Endothelial cell of umbilical vein (primary cell): ENCODE data around the gene SMARCD2. TPM values are rescaled to one million over a fixed set of nuclear protein-coding genes. Genes with fewer than 3 reads are reported as not detected.

Source experiments
- BruUV-seq: library from RNA; stranded (reverse); fragments of 400-500 nt; replicated peaks from 2 replicates; lab custom pipeline; 2021; lab: Mats Ljungman, UMichigan
- CTCF ChIA-PET: fragments of 300-600, 350-600 bp; sonication (Branson Sonifier 250); formaldehyde crosslinking; loops from one replicate; lab custom pipeline; 2021; ENCODE audit warnings: antibody characterized with exemption, inconsistent platforms; lab: Charles Lee
- POLR2A ChIA-PET: fragments of 300-600, 350-600 bp; sonication (Branson Sonifier 250); formaldehyde crosslinking; loops from one replicate; lab custom pipeline; 2021; ENCODE audit warnings: antibody characterized with exemption, inconsistent platforms; lab: Charles Lee
- DNase-seq: peaks from one replicate; pipeline ENCODE4 v3.0.0-alpha.2; 2011; ENCODE audit warnings: low read depth, low spot score
- FAIRE-seq: peaks from 2 replicates; lab custom pipeline; 2011; peaks lifted over from hg19 to GRCh38; lab: Jason Lieb, UNC
- H2AFZ ChIP-seq: 2 replicates; pipeline ENCODE4 v1.6.0; 2012; ENCODE audit warnings: low read depth, low read length, control low read depth, inconsistent platforms
- H3K27ac ChIP-seq: 2 replicates; pipeline ENCODE4 v1.5.1; 2011; ENCODE audit warnings: low read depth, mild to moderate bottlenecking, control low read depth, low read length, moderate library complexity; ENCODE audit not compliant: insufficient read depth
- H3K27me3 ChIP-seq, 2 experiments: 2 replicates each; pipeline versions ENCODE4 v1.6.0 to v1.6.1; 2011; ENCODE audit warnings: low read length in 2 of 2, mixed read lengths in 1 of 2; ENCODE audit not compliant: control insufficient read depth in 2 of 2, insufficient read depth in 2 of 2
- H3K36me3 ChIP-seq, 2 experiments: 2 replicates in 1 of 2; 3 replicates in 1 of 2; pipeline ENCODE4 v1.5.1; 2011; ENCODE audit warnings: low read length in 2 of 2, mild to moderate bottlenecking in 1 of 2, moderate library complexity in 1 of 2; ENCODE audit not compliant: control insufficient read depth in 2 of 2, insufficient read depth in 2 of 2; ENCODE audit errors: extremely low read depth in 1 of 2
- H3K4me1 ChIP-seq: 3 replicates; pipeline ENCODE4 v1.5.1; 2011; ENCODE audit warnings: mild to moderate bottlenecking, low read length; ENCODE audit not compliant: control insufficient read depth, insufficient read depth; ENCODE audit errors: extremely low read depth
- H3K4me2 ChIP-seq: 2 replicates; pipeline ENCODE4 v1.6.1; 2011; ENCODE audit warnings: low read length, control low read depth, mixed read lengths; ENCODE audit not compliant: insufficient read depth
- H3K4me3 ChIP-seq, 3 experiments: fragments of 200-600 bp in 1 of 3; sonication (generic), shearing (Covaris generic) in 1 of 3; replicated peaks in 1 of 3; 2 replicates each; pipeline ENCODE4 v1.5.1; 2011 to 2016; ENCODE audit warnings: control low read depth in 3 of 3, low read length in 3 of 3, mild to moderate bottlenecking in 2 of 3, inconsistent platforms in 1 of 3, low read depth in 1 of 3, moderate library complexity in 1 of 3; ENCODE audit not compliant: insufficient read depth in 1 of 3
- H3K79me2 ChIP-seq: 2 replicates; pipeline ENCODE4 v1.6.0; 2012; ENCODE audit warnings: low read length, inconsistent platforms; ENCODE audit not compliant: control insufficient read depth, insufficient read depth
- H3K9ac ChIP-seq: replicated peaks from 2 replicates; pipeline ENCODE3; 2011; ENCODE audit warnings: low read length, control low read depth; ENCODE audit not compliant: insufficient read depth; ENCODE audit errors: extremely low read depth
- H3K9me1 ChIP-seq: replicated peaks from 3 replicates; pipeline ENCODE4 v1.6.0; 2011; ENCODE audit warnings: mild to moderate bottlenecking, low read length; ENCODE audit not compliant: control insufficient read depth, insufficient read depth; ENCODE audit errors: extremely low read depth
- H3K9me3 ChIP-seq: replicated peaks from 2 replicates; pipeline ENCODE4 v1.5.1; 2012; ENCODE audit warnings: low read length, inconsistent platforms; ENCODE audit not compliant: control insufficient read depth, insufficient read depth
- H4K20me1 ChIP-seq: replicated peaks from 2 replicates; pipeline ENCODE3; 2011; ENCODE audit warnings: mild to moderate bottlenecking, low read length; ENCODE audit not compliant: control insufficient read depth, insufficient read depth; ENCODE audit errors: extremely low read depth
- EZH2 ChIP-seq: IDR thresholded peaks from 2 replicates; pipeline ENCODE4 v1.6.1; 2012; ENCODE audit warnings: borderline replicate concordance, low read depth, mild to moderate bottlenecking, moderate library complexity, low read length, inconsistent platforms; ENCODE audit not compliant: severe bottlenecking
- FOS ChIP-seq: IDR thresholded peaks from 2 replicates; pipeline ENCODE4 v1.6.1; 2011; ENCODE audit warnings: mild to moderate bottlenecking, low read length, moderate library complexity, borderline replicate concordance; ENCODE audit not compliant: insufficient read depth
- GATA2 ChIP-seq: IDR thresholded peaks from 2 replicates; pipeline ENCODE4 v1.7.0; 2011; ENCODE audit warnings: low read depth, mild to moderate bottlenecking, moderate library complexity, mixed read lengths, low read length; ENCODE audit not compliant: insufficient read length, insufficient read depth
- JUN ChIP-seq: IDR thresholded peaks from 2 replicates; pipeline ENCODE4 v1.6.1; 2011; ENCODE audit warnings: borderline replicate concordance, low read depth; ENCODE audit not compliant: insufficient read length, insufficient read depth
- MYC ChIP-seq: IDR thresholded peaks from one replicate; pipeline ENCODE4 v1.6.1; 2011; ENCODE audit warnings: mild to moderate bottlenecking, low read depth, low read length
- POLR2A ChIP-seq: IDR thresholded peaks from 2 replicates; pipeline ENCODE4 v1.6.1; 2012; ENCODE audit warnings: low read depth, mild to moderate bottlenecking, control low read depth, low read length
- POLR2AphosphoS5 ChIP-seq: IDR thresholded peaks from 2 replicates; pipeline ENCODE4 v1.6.1; 2012; ENCODE audit warnings: low read depth, mild to moderate bottlenecking, control low read depth, low read length, moderate library complexity; ENCODE audit not compliant: insufficient read depth
- dilution Hi-C: fragments of 300-500 bp; cut with MboI; formaldehyde crosslinking; loops from one replicate; pipeline ENCODE4 v1.15.0; 2019; ENCODE audit warnings: low sequenced_read_pairs; ENCODE audit not compliant: extremely low pct_ligation_motif_present
- intact Hi-C: fragments of 100-400 bp; cut with micrococcal nuclease; formaldehyde crosslinking; loops from one replicate; pipeline ENCODE4 v1.10.0; 2022
- polyA plus RNA-seq, 4 experiments: library from polyadenylated mRNA; depleted of rRNA in 3 of 4; stranded (reverse) in 3 of 4; unstranded in 1 of 4; fragments of >200 nt; gene quantifications; 2 replicates each; pipeline versions ENCODE4 v1.2.1 to v1.2.3, GENCODE V29; 2011 to 2012; ENCODE audit warnings: missing spikeins in 1 of 4
- total RNA-seq: library from RNA; stranded (reverse); gene quantifications from 2 replicates; pipeline ENCODE4 v1.2.3, GENCODE V29; 2021
- TF ChIP-seq, protein P1 (sequence below): IDR thresholded peaks from 2 replicates; pipeline ENCODE4 v1.6.1; 2011; ENCODE audit not compliant: insufficient read depth, insufficient read length
- TF ChIP-seq, protein P2 (sequence below), 2 donors: IDR thresholded peaks; 1 replicate in 1 of 2; 2 replicates in 1 of 2; pipeline ENCODE4 v1.5.1; 2011; ENCODE audit warnings: low read length in 2 of 2, mild to moderate bottlenecking in 2 of 2, moderate library complexity in 2 of 2, control low read depth in 1 of 2, inconsistent platforms in 1 of 2, low read depth in 1 of 2; ENCODE audit not compliant: insufficient read depth in 1 of 2; ENCODE audit errors: extremely low read depth in 1 of 2

The SMARCD2 gene
- total and polyA plus RNA-seq, 2 donors (not counting 3 experiments of a cell fraction or from before 2014, with no cell fraction given) = 51.2 to 55.7 TPM

DNA sequence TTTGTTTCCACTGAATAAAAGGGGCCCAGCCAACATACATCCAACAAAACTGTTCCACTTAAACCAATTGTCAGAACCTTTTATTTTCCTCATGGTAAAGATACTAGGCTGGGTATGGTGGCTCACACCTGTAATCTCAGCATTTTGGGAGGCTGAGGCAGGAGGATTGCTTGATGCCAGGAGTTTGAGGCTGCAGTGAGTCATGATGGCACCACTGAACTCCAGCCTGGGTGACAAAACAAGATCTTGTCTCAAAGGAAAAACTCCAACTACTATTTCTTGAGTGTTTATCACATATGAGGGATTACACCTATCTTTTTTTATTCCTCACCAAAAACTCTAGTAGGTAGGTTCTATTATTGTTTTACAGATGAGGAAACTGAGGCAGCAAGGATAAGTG is 19.9 kb downstream of the SMARCD2 start:
- TF ChIP-seq FOS = no peak
- TF ChIP-seq GATA2 = no peak
- no peak for TF ChIP-seq EZH2
- TF ChIP-seq POLR2AphosphoS5 = no peak
- no peak for TF ChIP-seq JUN
- TF ChIP-seq, protein P1, sequence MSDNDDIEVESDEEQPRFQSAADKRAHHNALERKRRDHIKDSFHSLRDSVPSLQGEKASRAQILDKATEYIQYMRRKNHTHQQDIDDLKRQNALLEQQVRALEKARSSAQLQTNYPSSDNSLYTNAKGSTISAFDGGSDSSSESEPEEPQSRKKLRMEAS = no peak
- no peak for TF ChIP-seq MYC
- TF ChIP-seq, protein P2, sequence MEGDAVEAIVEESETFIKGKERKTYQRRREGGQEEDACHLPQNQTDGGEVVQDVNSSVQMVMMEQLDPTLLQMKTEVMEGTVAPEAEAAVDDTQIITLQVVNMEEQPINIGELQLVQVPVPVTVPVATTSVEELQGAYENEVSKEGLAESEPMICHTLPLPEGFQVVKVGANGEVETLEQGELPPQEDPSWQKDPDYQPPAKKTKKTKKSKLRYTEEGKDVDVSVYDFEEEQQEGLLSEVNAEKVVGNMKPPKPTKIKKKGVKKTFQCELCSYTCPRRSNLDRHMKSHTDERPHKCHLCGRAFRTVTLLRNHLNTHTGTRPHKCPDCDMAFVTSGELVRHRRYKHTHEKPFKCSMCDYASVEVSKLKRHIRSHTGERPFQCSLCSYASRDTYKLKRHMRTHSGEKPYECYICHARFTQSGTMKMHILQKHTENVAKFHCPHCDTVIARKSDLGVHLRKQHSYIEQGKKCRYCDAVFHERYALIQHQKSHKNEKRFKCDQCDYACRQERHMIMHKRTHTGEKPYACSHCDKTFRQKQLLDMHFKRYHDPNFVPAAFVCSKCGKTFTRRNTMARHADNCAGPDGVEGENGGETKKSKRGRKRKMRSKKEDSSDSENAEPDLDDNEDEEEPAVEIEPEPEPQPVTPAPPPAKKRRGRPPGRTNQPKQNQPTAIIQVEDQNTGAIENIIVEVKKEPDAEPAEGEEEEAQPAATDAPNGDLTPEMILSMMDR (IDR thresholded peaks at IDR 0.05; ENCODE audit: extremely low read depth in 1 of 2, insufficient read depth in 1 of 2, low read depth in 1 of 2, low read length in 2 of 2) = no peak
- TF ChIP-seq POLR2A = no peak
- FAIRE-seq = no peak
- peaks cover 11% of the 10 kb centered on the region for H3K4me1 ChIP-seq
- peaks cover 22% of the 10 kb centered on the region for H3K79me2 ChIP-seq
- H3K4me2 ChIP-seq = no peak overlapping the region
- intact Hi-C loops (loop anchor here (10.0 kb wide), 1 partner anchor 1248 kb away; no protein-coding TSS in a partner anchor), dilution Hi-C loops (no loop called here)
- no peak for DNase-seq
- H3K4me3 ChIP-seq = no peak overlapping the region
- H2AFZ ChIP-seq = no peak overlapping the region
- H3K9ac ChIP-seq = no peak overlapping the region
- H3K27ac ChIP-seq = no peak overlapping the region
- ChIA-PET CTCF (no interaction called here), POLR2A (no interaction called here)
- H3K9me1 ChIP-seq = no peaks in the 10 kb centered on the region
- H4K20me1 ChIP-seq = no peaks in the 10 kb centered on the region
- H3K9me3 ChIP-seq = no peaks in the 10 kb centered on the region
- H3K27me3 ChIP-seq = no peaks in the 10 kb centered on the region
- H3K36me3 ChIP-seq = peaks cover 53 to 63% of the 10 kb centered on the region in 2 experiments
- no TSS peak for BruUV-seq
